ENCODE results near the gene TAF9B.

The TAF9B gene

GRCh38 chrX:78124307-78124706 lies 15.1 kb downstream of the TAF9B start:
- peak; percentile 32; the same call in 1 of the 2 replicates for TF ChIP-seq CTCF (IDR thresholded peaks at IDR 0.05; ENCODE audit: borderline replicate concordance, insufficient read depth, low read depth, low read length)
- no peak overlapping the region for H3K4me3 ChIP-seq (ENCODE audit: low read depth, low read length)

GRCh38 chrX:78123190-78123589 lies 16.3 kb downstream of the TAF9B start:
- H3K4me3 ChIP-seq (ENCODE audit: low read depth, low read length), result no peak overlapping the region
- TF ChIP-seq CTCF (IDR thresholded peaks at IDR 0.05; ENCODE audit: borderline replicate concordance, insufficient read depth, low read depth, low read length), result no peak

DNA sequence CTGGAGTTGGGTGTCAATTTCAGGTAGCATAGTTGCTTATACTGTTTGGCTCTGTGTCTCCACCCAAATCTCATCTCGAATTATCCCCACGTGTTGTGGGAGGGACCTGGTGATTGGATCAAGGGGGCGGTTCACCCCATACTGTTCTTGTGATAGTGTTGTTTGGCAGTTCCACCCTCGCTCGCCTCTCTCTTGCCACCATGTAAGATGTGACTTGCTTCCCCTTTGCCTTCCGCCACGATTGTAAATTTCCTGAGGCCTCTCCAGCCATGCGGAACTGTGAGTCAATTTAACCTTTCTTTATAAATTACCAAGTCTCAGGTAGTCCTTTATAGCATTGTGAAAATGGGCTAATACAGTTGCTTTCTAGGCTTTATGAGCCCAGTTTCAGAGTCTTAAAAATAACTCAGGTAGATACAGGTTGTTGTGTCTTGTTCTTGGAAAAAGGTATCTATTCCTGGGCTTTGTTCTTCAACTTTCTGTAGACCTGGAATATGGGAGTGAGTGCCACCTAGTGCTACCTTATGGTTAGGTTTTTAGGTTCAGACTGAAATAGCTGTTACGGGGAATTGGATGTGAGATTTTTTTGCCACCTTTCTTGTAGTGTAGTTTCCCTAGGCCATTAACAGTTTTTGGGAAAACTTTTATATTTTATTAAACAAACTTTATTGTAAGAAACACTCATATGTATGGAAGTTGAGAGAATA lies 19.8 kb downstream of the TAF9B start:
- TF ChIP-seq CTCF (IDR thresholded peaks at IDR 0.05; ENCODE audit: borderline replicate concordance, insufficient read depth, low read depth, low read length), result peak; percentile 19; the same call in 1 of the 2 replicates
- no peak overlapping the region for H3K4me3 ChIP-seq (ENCODE audit: low read depth, low read length)

DNA sequence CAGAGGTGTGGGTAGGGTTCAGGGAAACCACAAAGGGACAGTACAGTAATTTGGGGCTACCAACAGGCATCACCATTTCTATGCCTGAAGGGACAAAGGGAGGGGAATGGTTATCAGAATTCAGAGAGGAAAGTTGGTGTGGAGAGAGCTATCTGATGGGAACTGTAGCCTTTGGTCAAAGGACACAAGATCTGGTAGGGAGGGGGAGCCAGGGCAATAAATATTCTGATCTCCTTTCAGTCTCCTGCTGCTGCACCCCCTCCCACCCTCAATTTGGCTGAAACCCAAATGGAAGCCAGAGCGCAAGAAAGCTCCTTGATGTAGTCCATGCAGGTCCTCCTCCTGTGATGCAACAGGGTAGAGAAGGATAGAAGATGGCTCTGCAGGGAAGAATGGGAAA lies 20.8 kb downstream of the TAF9B start:
- TF ChIP-seq CTCF (IDR thresholded peaks at IDR 0.05; ENCODE audit: borderline replicate concordance, insufficient read depth, low read depth, low read length), result no peak
- H3K4me3 ChIP-seq (ENCODE audit: low read depth, low read length), result no peak overlapping the region

GRCh38 chrX:78116766-78117165 lies 22.7 kb downstream of the TAF9B start:
- H3K4me3 ChIP-seq (ENCODE audit: low read depth, low read length), result no peak overlapping the region
- no peak for TF ChIP-seq CTCF (IDR thresholded peaks at IDR 0.05; ENCODE audit: borderline replicate concordance, insufficient read depth, low read depth, low read length)

DNA sequence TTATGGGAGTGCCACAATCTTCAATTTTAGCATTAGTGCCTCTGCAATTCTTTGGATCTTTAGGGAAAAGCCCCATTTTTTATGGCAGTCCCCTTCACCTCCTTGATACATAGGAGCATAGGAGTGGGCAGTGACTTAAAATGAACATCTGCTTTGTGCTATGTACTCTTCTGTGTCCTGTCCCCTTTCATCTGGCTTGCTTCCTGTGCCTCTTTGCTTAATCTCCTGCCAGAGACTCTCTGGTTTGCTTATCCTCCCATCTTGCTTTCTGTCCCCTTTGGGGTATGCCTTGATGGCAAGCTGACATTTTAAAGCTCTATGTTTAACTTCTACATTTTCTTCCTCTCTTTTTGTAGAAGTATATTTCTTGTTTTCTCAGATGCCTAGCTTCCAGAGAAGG lies 23.1 kb downstream of the TAF9B start:
- no peak overlapping the region for H3K4me3 ChIP-seq (ENCODE audit: low read depth, low read length)
- TF ChIP-seq CTCF (IDR thresholded peaks at IDR 0.05; ENCODE audit: borderline replicate concordance, insufficient read depth, low read depth, low read length), result no peak

DNA sequence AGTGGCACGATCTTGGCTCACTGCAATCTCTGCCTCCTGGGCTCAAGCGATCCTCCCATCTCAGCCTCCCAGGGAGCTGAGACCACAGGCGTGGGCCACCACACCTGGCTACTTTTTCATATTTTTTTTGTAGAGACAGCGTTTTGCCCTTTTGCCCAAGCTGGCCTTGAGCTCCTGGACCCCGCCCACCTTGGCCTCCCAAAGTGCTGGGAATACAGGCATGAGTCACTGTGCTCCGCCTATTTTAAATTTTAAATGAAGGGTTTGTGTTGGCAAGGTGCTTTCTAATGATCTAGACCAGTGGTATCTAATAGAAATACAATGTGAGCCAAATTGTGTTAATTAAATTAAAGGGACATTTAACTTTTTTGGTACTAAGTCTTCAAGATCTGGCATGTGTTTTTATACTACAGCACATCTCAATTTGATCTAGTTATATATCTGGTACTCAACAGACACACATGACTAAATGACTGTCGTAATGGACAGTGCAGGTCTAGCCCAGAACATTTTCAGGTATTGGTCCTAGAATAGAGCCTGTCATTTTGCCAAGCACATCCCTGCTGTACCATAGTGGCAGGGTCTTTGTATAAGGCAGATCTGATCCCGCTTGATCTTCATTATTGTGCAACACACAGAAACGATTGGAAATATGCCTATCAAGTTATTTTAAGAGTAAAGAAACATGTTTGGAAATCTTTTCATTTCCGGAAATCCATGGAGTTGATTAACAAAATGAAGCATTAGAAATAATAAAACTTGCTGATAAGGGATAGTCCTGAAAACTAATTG lies 28.1 kb downstream of the TAF9B start:
- no peak overlapping the region for H3K4me3 ChIP-seq (ENCODE audit: low read depth, low read length)
- no peak for TF ChIP-seq CTCF (IDR thresholded peaks at IDR 0.05; ENCODE audit: borderline replicate concordance, insufficient read depth, low read depth, low read length)

Data from GM12875 (cell line).